SK-N-SH (cell line): Measurements from ENCODE around the gene ZSCAN16. TPM values are rescaled to one million over a fixed set of nuclear protein-coding genes. Genes with fewer than 3 reads are reported as not detected.

Source experiments
- CTCF ChIA-PET: fragments of 300-600, 350-600 bp; formaldehyde crosslinking; extraction: SDS; loops from one replicate; lab custom pipeline; 2021; lab: Yijun Ruan, JAX
- POLR2A ChIA-PET: fragments of 350-600 bp; sonication (Branson Sonifier 250); formaldehyde crosslinking; extraction: SDS; loops from one replicate; lab custom pipeline; 2020; ENCODE audit warnings: antibody characterized with exemption, inconsistent platforms; lab: Yijun Ruan, JAX
- DNase-seq: peaks from one replicate; pipeline ENCODE4 v3.0.0; 2012
- H2AFZ ChIP-seq: fragments of 200-600 bp; sonication (generic); 2 replicates; pipeline ENCODE4 v1.8.1; 2016; ENCODE audit warnings: antibody characterized with exemption, mild to moderate bottlenecking, low read depth
- H3F3A ChIP-seq: fragments of 200-600 bp; sonication (generic); replicated peaks from 2 replicates; pipeline ENCODE3; 2016; ENCODE audit warnings: antibody characterized with exemption, mild to moderate bottlenecking; ENCODE audit not compliant: insufficient read depth
- H3K27ac ChIP-seq, 2 experiments: fragments of 200-500 bp in 1 of 2; fragments of 200-600 bp in 1 of 2; sonication (Bioruptor generic) in 1 of 2; sonication (generic), shearing (Covaris generic) in 1 of 2; 2 replicates each; pipeline versions ENCODE4 v1.5.1 to v1.6.1; 2014 to 2016; ENCODE audit warnings: low read depth in 2 of 2, inconsistent platforms in 1 of 2, low read length in 1 of 2, mild to moderate bottlenecking in 1 of 2, mixed read lengths in 1 of 2
- H3K27me3 ChIP-seq: fragments of 200-600 bp; sonication (generic), shearing (Covaris generic); 2 replicates; pipeline ENCODE4 v1.6.1; 2016; ENCODE audit warnings: mixed run types; ENCODE audit not compliant: insufficient read depth
- H3K36me3 ChIP-seq, 2 experiments: fragments of 200-500 bp in 1 of 2; fragments of 200-600 bp in 1 of 2; sonication (Bioruptor generic) in 1 of 2; sonication (generic) in 1 of 2; replicated peaks in 1 of 2; 2 replicates each; pipeline versions ENCODE3 to v1.5.1; 2014 to 2016; ENCODE audit warnings: low read length in 1 of 2, mild to moderate bottlenecking in 1 of 2; ENCODE audit not compliant: insufficient read depth in 2 of 2, control insufficient read depth in 1 of 2
- H3K4me1 ChIP-seq, 2 experiments: fragments of 200-500 bp in 1 of 2; fragments of 200-600 bp in 1 of 2; sonication (Bioruptor generic) in 1 of 2; sonication (generic), shearing (Covaris generic) in 1 of 2; 2 replicates each; pipeline versions ENCODE4 v1.5.1 to v1.6.1; 2014 to 2016; ENCODE audit warnings: low read depth in 1 of 2, low read length in 1 of 2, mixed run types in 1 of 2; ENCODE audit not compliant: insufficient read depth in 2 of 2, control insufficient read depth in 1 of 2
- H3K4me2 ChIP-seq: fragments of 200-600 bp; sonication (generic), shearing (Covaris generic); 2 replicates; pipeline ENCODE4 v1.6.1; 2017; ENCODE audit warnings: mixed run types
- H3K4me3 ChIP-seq, 2 experiments: fragments of 200-500 bp in 1 of 2; fragments of 200-600 bp in 1 of 2; sonication (Bioruptor generic) in 1 of 2; sonication (generic), shearing (Covaris generic) in 1 of 2; 2 replicates each; pipeline versions ENCODE4 v1.5.1 to v1.8.1; 2014 to 2016; ENCODE audit warnings: low read depth in 2 of 2, inconsistent platforms in 1 of 2, low read length in 1 of 2, mild to moderate bottlenecking in 1 of 2, mixed read lengths in 1 of 2, moderate library complexity in 1 of 2
- H3K79me2 ChIP-seq: fragments of 200-600 bp; sonication (generic); 2 replicates; pipeline ENCODE4 v1.8.1; 2017; ENCODE audit warnings: mild to moderate bottlenecking; ENCODE audit not compliant: insufficient read depth
- H3K9ac ChIP-seq: fragments of 200-600 bp; sonication (generic); 2 replicates; pipeline ENCODE4 v1.6.1; 2017; ENCODE audit warnings: mixed run types
- H3K9me2 ChIP-seq: fragments of 200-600 bp; sonication (generic); 2 replicates; pipeline ENCODE4 v1.6.1; 2017; ENCODE audit warnings: mixed run types
- H3K9me3 ChIP-seq: fragments of 200-600 bp; sonication (generic); 2 replicates; pipeline ENCODE4 v1.6.1; 2017; ENCODE audit warnings: mixed run types, mild to moderate bottlenecking, moderate library complexity
- H4K20me1 ChIP-seq: fragments of 200-600 bp; sonication (generic); 2 replicates; pipeline ENCODE4 v1.6.1; 2017; ENCODE audit warnings: mild to moderate bottlenecking, mixed run types; ENCODE audit not compliant: insufficient read depth
- ELF1 ChIP-seq: IDR thresholded peaks from 2 replicates; pipeline ENCODE4 v1.4.0; 2012
- EP300 ChIP-seq, 2 experiments: IDR thresholded peaks; 2 replicates each; pipeline versions ENCODE4 v1.4.0 to v1.6.1; 2012; ENCODE audit warnings: borderline replicate concordance in 1 of 2, low read depth in 1 of 2, low read length in 1 of 2
- EZH2phosphoT487 ChIP-seq: fragments of 200-600 bp; sonication (generic); IDR thresholded peaks from 2 replicates; pipeline ENCODE4 v1.6.1; 2017; ENCODE audit warnings: low read depth, mixed run types, mild to moderate bottlenecking, antibody characterized with exemption, moderate library complexity, borderline replicate concordance
- FOXJ3 ChIP-seq: sonication (generic); formaldehyde crosslinking; IDR thresholded peaks from 2 replicates; pipeline ENCODE4 v1.5.1; 2020; ENCODE audit warnings: mild to moderate bottlenecking, missing genetic modification reagents
- FOXM1 ChIP-seq: IDR thresholded peaks from 2 replicates; pipeline ENCODE4 v1.4.0; 2012; ENCODE audit warnings: low read depth, mild to moderate bottlenecking
- GATA2 ChIP-seq: sonication (generic); formaldehyde crosslinking; IDR thresholded peaks from 2 replicates; pipeline ENCODE4 v1.5.0; 2020; ENCODE audit warnings: mild to moderate bottlenecking, missing genetic modification reagents
- IRF3 ChIP-seq: fragments of 150-350 bp; IDR thresholded peaks from 2 replicates; pipeline ENCODE4 v1.6.1; 2016; ENCODE audit warnings: mild to moderate bottlenecking, low read depth, low read length
- JUND ChIP-seq: IDR thresholded peaks from 2 replicates; pipeline ENCODE4 v1.4.0; 2012
- MAX ChIP-seq: IDR thresholded peaks from 2 replicates; pipeline ENCODE4 v1.4.0; 2012; ENCODE audit warnings: low read depth
- MEF2A ChIP-seq: IDR thresholded peaks from 2 replicates; pipeline ENCODE4 v1.4.0; 2012; ENCODE audit warnings: low read depth, borderline replicate concordance
- MXI1 ChIP-seq: IDR thresholded peaks from 2 replicates; pipeline ENCODE4 v1.6.1; 2012; ENCODE audit warnings: mild to moderate bottlenecking, low read depth, low read length, improper control_type of control experiment
- POLR2AphosphoS5 ChIP-seq: IDR thresholded peaks from 2 replicates; pipeline ENCODE4 v1.6.1; 2012; ENCODE audit warnings: low read depth, low read length
- REST ChIP-seq: IDR thresholded peaks from 2 replicates; pipeline ENCODE4 v1.6.1; 2012; ENCODE audit warnings: mild to moderate bottlenecking, low read depth, low read length, moderate library complexity
- RFX5 ChIP-seq: IDR thresholded peaks from 2 replicates; pipeline ENCODE4 v1.6.1; 2012; ENCODE audit warnings: mild to moderate bottlenecking, improper control_type of control experiment, low read length
- SMC3 ChIP-seq: IDR thresholded peaks from 2 replicates; pipeline ENCODE4 v1.6.1; 2012; ENCODE audit warnings: low read depth, low read length, improper control_type of control experiment
- TAF1 ChIP-seq: IDR thresholded peaks from 2 replicates; pipeline ENCODE4 v1.6.1; 2012; ENCODE audit warnings: low read depth, mild to moderate bottlenecking, low read length, moderate library complexity, borderline replicate concordance
- TEAD4 ChIP-seq: IDR thresholded peaks from 2 replicates; pipeline ENCODE4 v1.4.0; 2012; ENCODE audit warnings: mild to moderate bottlenecking, borderline replicate concordance; ENCODE audit not compliant: insufficient read depth
- YY1 ChIP-seq: IDR thresholded peaks from 2 replicates; pipeline ENCODE4 v1.4.0; 2012; ENCODE audit warnings: low read depth, mild to moderate bottlenecking
- WGBS: methylation state at CpG from one replicate; pipeline ENCODE4 v1.1.6; 2017; ENCODE audit warnings: low lambda C conversion rate; 5-methylcytosine and 5-hydroxymethylcytosine counted together
- polyA plus RNA-seq, 3 experiments: library from polyadenylated mRNA; depleted of rRNA; stranded (reverse); fragments of >200 nt; gene quantifications; 2 replicates each; pipeline ENCODE4 v1.2.3, GENCODE V29; 2012

Gene ZSCAN16
- polyA plus RNA-seq, 1 of the 3 experiments (the other 2 are of a cell fraction) = 3.7 TPM

GRCh38 chr6:28159029-28159607 lies 34.7 kb downstream of the ZSCAN16 start:
- Histone ChIP-seq H3K4me3 (no peak overlapping the region), H3F3A (peaks cover 11% of the 10 kb centered on the region), H3K9me3 (no peaks in the 10 kb centered on the region), H3K4me1 (peaks cover 0 to 6% of the 10 kb centered on the region in 2 experiments; a peak in 1 of 4 replicates), H4K20me1 (no peaks in the 10 kb centered on the region), H2AFZ (no peak overlapping the region), H3K79me2 (no peaks in the 10 kb centered on the region), H3K9me2 (no peaks in the 10 kb centered on the region), H3K4me2 (no peak overlapping the region), H3K27ac (no peak overlapping the region), H3K27me3 (no peaks in the 10 kb centered on the region), H3K36me3 (peaks cover 45 to 50% of the 10 kb centered on the region in 2 experiments), H3K9ac (no peak overlapping the region)
- ChIA-PET POLR2A (interaction anchor here (1.6 kb wide), 1 partner anchor 18 kb away, joined by 6 read pairs; the partner anchor contains the start of gene ZKSCAN8), CTCF (no interaction called here)
- TF ChIP-seq FOXJ3 (CRISPR knock-in tag) = no peak
- no peak for TF ChIP-seq EP300 (IDR thresholded peaks at IDR 0.05; ENCODE audit: borderline replicate concordance in 1 of 2, low read depth in 1 of 2, low read length in 1 of 2)
- no peak for TF ChIP-seq FOXM1
- TF ChIP-seq GATA2 (CRISPR knock-in tag) = no peak
- no peak for TF ChIP-seq MXI1
- TF ChIP-seq EZH2phosphoT487 = no peak
- TF ChIP-seq MEF2A = no peak
- TF ChIP-seq YY1 = no peak
- no peak for TF ChIP-seq TEAD4
- no peak for TF ChIP-seq SMC3
- TF ChIP-seq TAF1 = no peak
- no peak for TF ChIP-seq RFX5
- no peak for TF ChIP-seq IRF3
- no peak for TF ChIP-seq POLR2AphosphoS5
- 95% methylated on average over 4 of the region's 4 CpGs for WGBS
- no peak for DNase-seq

- WGBS = 95% methylated on average over 2 of the region's 2 CpGs
- CTCF ChIA-PET = interaction anchor here (0.9 kb wide), 1 partner anchor 196 kb away, joined by 3 read pairs; no protein-coding TSS in a partner anchor
- POLR2A ChIA-PET = no interaction called here
Observed at GRCh38 chr6:28160233-28160632, 35.8 kb downstream of the ZSCAN16 start.

More at GRCh38 chr6:28160233-28160632, 35.8 kb downstream of the ZSCAN16 start:
- H3F3A ChIP-seq = peaks cover 11% of the 10 kb centered on the region
- no peak overlapping the region for H3K4me2 ChIP-seq
- no peaks in the 10 kb centered on the region for H3K27me3 ChIP-seq
- H3K4me1 ChIP-seq = peaks cover 0 to 6% of the 10 kb centered on the region in 2 experiments; a peak in 1 of 4 replicates
- no peak for DNase-seq
- H3K9me2 ChIP-seq = no peaks in the 10 kb centered on the region
- H3K9me3 ChIP-seq = no peaks in the 10 kb centered on the region
- TF ChIP-seq TEAD4 (no peak), REST (no peak), MAX (no peak), FOXM1 (no peak), RFX5 (no peak), MEF2A (no peak), JUND (no peak), ELF1 (no peak), YY1 (no peak), IRF3 (no peak), SMC3 (no peak)
- H3K79me2 ChIP-seq = no peaks in the 10 kb centered on the region
- no peak overlapping the region for H2AFZ ChIP-seq
- no peak overlapping the region for H3K9ac ChIP-seq
- H3K4me3 ChIP-seq = no peak overlapping the region
- no peaks in the 10 kb centered on the region for H4K20me1 ChIP-seq
- peaks cover 33 to 39% of the 10 kb centered on the region in 2 experiments for H3K36me3 ChIP-seq
- no peak overlapping the region for H3K27ac ChIP-seq
